ENCODE results near the gene FIGN. TPM values are rescaled to one million over a fixed set of nuclear protein-coding genes. Genes with fewer than 3 reads are reported as not detected.

Gene FIGN
- total RNA-seq, 1 donor from 2014 or later, result 1.0 TPM

GRCh38 chr2:163697429-163697828 lies 38.4 kb downstream of the FIGN start:
- H3K4me1 ChIP-seq (ENCODE audit: control insufficient read depth in 3 of 3, insufficient read depth in 3 of 3, low read length in 3 of 3), result peaks cover 0 to 9% (median 0%) of the 10 kb centered on the region in 3 donors
- no peaks in the 10 kb centered on the region for H3K9me3 ChIP-seq (ENCODE audit: control insufficient read depth in 3 of 3, low read length in 3 of 3)
- no peaks in the 10 kb centered on the region for H3K27me3 ChIP-seq (ENCODE audit: control insufficient read depth in 3 of 3, insufficient read depth in 3 of 3, low read length in 3 of 3)
- no peak overlapping the region for H3K27ac ChIP-seq (ENCODE audit: low read depth, low read length)
- H3K4me3 ChIP-seq (ENCODE audit: low read length in 3 of 3), result no peak overlapping the region
- H3K9ac ChIP-seq (ENCODE audit: low read depth in 1 of 3, low read length in 3 of 3), result no peak overlapping the region
- no peaks in the 10 kb centered on the region for H3K36me3 ChIP-seq (ENCODE audit: control insufficient read depth in 3 of 3, insufficient read depth in 3 of 3, low read length in 3 of 3)

DNA sequence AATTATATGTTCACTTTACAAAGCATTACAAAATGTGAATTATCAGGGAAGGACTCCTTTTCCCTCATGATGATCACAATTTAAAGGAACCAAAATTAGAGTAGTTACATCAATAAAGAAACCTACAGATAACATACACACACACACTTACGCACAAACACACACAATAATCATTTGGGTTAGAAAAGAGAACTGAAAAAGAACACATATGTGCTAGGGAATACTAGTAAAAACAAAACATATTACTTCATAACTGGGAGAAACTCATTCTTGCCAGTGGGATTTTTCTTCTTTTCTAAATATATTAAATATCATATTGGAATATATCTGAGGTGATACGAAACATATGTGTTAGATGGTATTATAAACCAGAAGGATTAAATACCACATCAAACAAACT lies 42.3 kb downstream of the FIGN start:
- H3K4me1 ChIP-seq (ENCODE audit: control insufficient read depth in 3 of 3, insufficient read depth in 3 of 3, low read length in 3 of 3), result peaks cover 0 to 9% (median 5%) of the 10 kb centered on the region in 3 donors
- no peak overlapping the region for H3K27ac ChIP-seq (ENCODE audit: low read depth, low read length)
- H3K9ac ChIP-seq (ENCODE audit: low read depth in 1 of 3, low read length in 3 of 3), result no peak overlapping the region
- H3K27me3 ChIP-seq (ENCODE audit: control insufficient read depth in 3 of 3, insufficient read depth in 3 of 3, low read length in 3 of 3), result no peaks in the 10 kb centered on the region
- H3K36me3 ChIP-seq (ENCODE audit: control insufficient read depth in 3 of 3, insufficient read depth in 3 of 3, low read length in 3 of 3), result no peaks in the 10 kb centered on the region
- no peak overlapping the region for H3K4me3 ChIP-seq (ENCODE audit: low read length in 3 of 3)
- no peaks in the 10 kb centered on the region for H3K9me3 ChIP-seq (ENCODE audit: control insufficient read depth in 3 of 3, low read length in 3 of 3)

- peaks cover 0 to 9% (median 5%) of the 10 kb centered on the region in 3 donors for H3K4me1 ChIP-seq (ENCODE audit: control insufficient read depth in 3 of 3, insufficient read depth in 3 of 3, low read length in 3 of 3)
- no peaks in the 10 kb centered on the region for H3K9me3 ChIP-seq (ENCODE audit: control insufficient read depth in 3 of 3, low read length in 3 of 3)
- no peak overlapping the region for H3K9ac ChIP-seq (ENCODE audit: low read depth in 1 of 3, low read length in 3 of 3)
- H3K27me3 ChIP-seq (ENCODE audit: control insufficient read depth in 3 of 3, insufficient read depth in 3 of 3, low read length in 3 of 3), result no peaks in the 10 kb centered on the region
- no peak overlapping the region for H3K27ac ChIP-seq (ENCODE audit: low read depth, low read length)
- H3K36me3 ChIP-seq (ENCODE audit: control insufficient read depth in 3 of 3, insufficient read depth in 3 of 3, low read length in 3 of 3), result no peaks in the 10 kb centered on the region
- no peak overlapping the region for H3K4me3 ChIP-seq (ENCODE audit: low read length in 3 of 3)
Measured at GRCh38 chr2:163692611-163693482, 43.0 kb downstream of the FIGN start.

GRCh38 chr2:163692081-163692480 lies 43.7 kb downstream of the FIGN start:
- Histone ChIP-seq H3K4me1 (ENCODE audit: control insufficient read depth in 3 of 3, insufficient read depth in 3 of 3, low read length in 3 of 3) (peaks cover 0 to 9% (median 5%) of the 10 kb centered on the region in 3 donors), H3K27ac (ENCODE audit: low read depth, low read length) (no peak overlapping the region), H3K4me3 (ENCODE audit: low read length in 3 of 3) (no peak overlapping the region), H3K36me3 (ENCODE audit: control insufficient read depth in 3 of 3, insufficient read depth in 3 of 3, low read length in 3 of 3) (no peaks in the 10 kb centered on the region), H3K9me3 (ENCODE audit: control insufficient read depth in 3 of 3, low read length in 3 of 3) (no peaks in the 10 kb centered on the region), H3K9ac (ENCODE audit: low read depth in 1 of 3, low read length in 3 of 3) (no peak overlapping the region), H3K27me3 (ENCODE audit: control insufficient read depth in 3 of 3, insufficient read depth in 3 of 3, low read length in 3 of 3) (no peaks in the 10 kb centered on the region)

DNA sequence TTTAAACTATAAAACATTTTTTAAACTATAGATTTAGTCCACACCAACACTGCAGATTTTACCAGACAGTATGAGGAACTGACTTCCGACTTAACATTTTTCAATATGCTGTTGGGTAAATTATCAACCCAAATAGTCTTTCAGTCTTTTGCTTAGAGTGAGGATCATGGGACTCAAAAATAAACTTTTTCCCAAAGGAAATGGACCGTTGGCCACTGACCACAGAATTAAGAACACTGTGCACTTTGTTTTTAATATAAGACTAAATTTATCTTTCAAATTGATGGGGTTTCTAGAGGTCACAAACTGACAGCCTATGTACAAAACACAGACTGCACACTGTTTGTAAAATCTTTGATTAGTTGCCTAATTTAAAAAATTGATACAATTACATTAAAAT lies 44.9 kb downstream of the FIGN start:
- Histone ChIP-seq H3K27me3 (ENCODE audit: control insufficient read depth in 3 of 3, insufficient read depth in 3 of 3, low read length in 3 of 3) (no peaks in the 10 kb centered on the region), H3K9ac (ENCODE audit: low read depth in 1 of 3, low read length in 3 of 3) (no peak overlapping the region), H3K9me3 (ENCODE audit: control insufficient read depth in 3 of 3, low read length in 3 of 3) (no peaks in the 10 kb centered on the region), H3K4me3 (ENCODE audit: low read length in 3 of 3) (no peak overlapping the region), H3K4me1 (ENCODE audit: control insufficient read depth in 3 of 3, insufficient read depth in 3 of 3, low read length in 3 of 3) (peaks cover 0 to 9% (median 5%) of the 10 kb centered on the region in 3 donors), H3K36me3 (ENCODE audit: control insufficient read depth in 3 of 3, insufficient read depth in 3 of 3, low read length in 3 of 3) (no peaks in the 10 kb centered on the region), H3K27ac (ENCODE audit: low read depth, low read length) (no peak overlapping the region)

- Histone ChIP-seq H3K27me3 (ENCODE audit: control insufficient read depth in 3 of 3, insufficient read depth in 3 of 3, low read length in 3 of 3) (no peaks in the 10 kb centered on the region), H3K9me3 (ENCODE audit: control insufficient read depth in 3 of 3, low read length in 3 of 3) (no peaks in the 10 kb centered on the region), H3K9ac (ENCODE audit: low read depth in 1 of 3, low read length in 3 of 3) (no peak overlapping the region), H3K4me3 (ENCODE audit: low read length in 3 of 3) (no peak overlapping the region), H3K36me3 (ENCODE audit: control insufficient read depth in 3 of 3, insufficient read depth in 3 of 3, low read length in 3 of 3) (no peaks in the 10 kb centered on the region), H3K4me1 (ENCODE audit: control insufficient read depth in 3 of 3, insufficient read depth in 3 of 3, low read length in 3 of 3) (peaks cover 0 to 9% (median 5%) of the 10 kb centered on the region in 3 donors), H3K27ac (ENCODE audit: low read depth, low read length) (no peak overlapping the region)
Measured at GRCh38 chr2:163687217-163687616, 48.6 kb downstream of the FIGN start.

DNA sequence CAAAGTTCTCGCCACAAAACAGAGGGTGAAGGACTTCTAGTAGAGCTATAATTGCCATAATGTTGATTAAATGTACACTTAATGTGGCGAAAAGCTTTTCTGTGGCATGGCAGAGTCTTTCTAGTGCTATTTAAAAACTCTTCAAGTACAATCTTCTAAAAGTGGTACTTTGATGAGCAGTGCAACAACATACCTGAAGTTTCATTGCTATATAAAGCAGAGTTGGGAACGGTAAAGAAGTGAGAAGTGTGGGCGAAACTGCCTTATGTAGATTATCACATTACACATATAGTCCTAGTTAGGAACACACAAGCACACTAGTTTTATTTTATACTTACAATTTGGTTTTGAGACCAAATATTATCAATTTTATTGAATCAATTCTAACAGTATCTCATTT lies 49.5 kb downstream of the FIGN start:
- Histone ChIP-seq H3K27ac (ENCODE audit: low read depth, low read length) (no peak overlapping the region), H3K36me3 (ENCODE audit: control insufficient read depth in 3 of 3, insufficient read depth in 3 of 3, low read length in 3 of 3) (no peaks in the 10 kb centered on the region), H3K9me3 (ENCODE audit: control insufficient read depth in 3 of 3, low read length in 3 of 3) (no peaks in the 10 kb centered on the region), H3K4me3 (ENCODE audit: low read length in 3 of 3) (no peak overlapping the region), H3K9ac (ENCODE audit: low read depth in 1 of 3, low read length in 3 of 3) (no peak overlapping the region), H3K4me1 (ENCODE audit: control insufficient read depth in 3 of 3, insufficient read depth in 3 of 3, low read length in 3 of 3) (peaks cover 0 to 5% (median 1%) of the 10 kb centered on the region in 3 donors), H3K27me3 (ENCODE audit: control insufficient read depth in 3 of 3, insufficient read depth in 3 of 3, low read length in 3 of 3) (no peaks in the 10 kb centered on the region)

- Histone ChIP-seq H3K4me3 (ENCODE audit: low read length in 3 of 3) (no peak overlapping the region), H3K27me3 (ENCODE audit: control insufficient read depth in 3 of 3, insufficient read depth in 3 of 3, low read length in 3 of 3) (no peaks in the 10 kb centered on the region), H3K9me3 (ENCODE audit: control insufficient read depth in 3 of 3, low read length in 3 of 3) (no peaks in the 10 kb centered on the region), H3K27ac (ENCODE audit: low read depth, low read length) (no peak overlapping the region), H3K4me1 (ENCODE audit: control insufficient read depth in 3 of 3, insufficient read depth in 3 of 3, low read length in 3 of 3) (no peaks in the 10 kb centered on the region), H3K9ac (ENCODE audit: low read depth in 1 of 3, low read length in 3 of 3) (no peak overlapping the region), H3K36me3 (ENCODE audit: control insufficient read depth in 3 of 3, insufficient read depth in 3 of 3, low read length in 3 of 3) (no peaks in the 10 kb centered on the region)
Measured at GRCh38 chr2:163682695-163683094, 53.1 kb downstream of the FIGN start.

DNA sequence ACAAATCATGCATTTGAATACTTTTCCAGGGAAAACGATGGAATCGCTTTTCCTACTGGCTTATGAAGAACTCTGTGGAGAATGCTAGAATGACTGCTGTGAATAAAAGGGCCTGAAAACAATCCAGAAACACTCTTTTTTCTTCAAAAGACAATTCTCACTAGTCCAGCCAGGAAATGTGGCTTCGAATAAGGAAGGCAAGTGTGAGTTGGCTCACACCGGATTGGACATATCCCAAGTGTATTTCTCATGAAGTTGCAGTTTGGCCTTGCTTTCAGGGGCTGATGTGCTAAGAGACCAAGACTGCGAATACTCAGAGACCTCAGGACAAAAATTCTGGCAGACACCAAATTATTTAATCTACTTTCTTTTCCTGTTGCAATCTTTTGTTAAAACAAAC lies 54.1 kb downstream of the FIGN start:
- Histone ChIP-seq H3K9me3 (ENCODE audit: control insufficient read depth in 3 of 3, low read length in 3 of 3) (no peaks in the 10 kb centered on the region), H3K27ac (ENCODE audit: low read depth, low read length) (no peak overlapping the region)

DNA sequence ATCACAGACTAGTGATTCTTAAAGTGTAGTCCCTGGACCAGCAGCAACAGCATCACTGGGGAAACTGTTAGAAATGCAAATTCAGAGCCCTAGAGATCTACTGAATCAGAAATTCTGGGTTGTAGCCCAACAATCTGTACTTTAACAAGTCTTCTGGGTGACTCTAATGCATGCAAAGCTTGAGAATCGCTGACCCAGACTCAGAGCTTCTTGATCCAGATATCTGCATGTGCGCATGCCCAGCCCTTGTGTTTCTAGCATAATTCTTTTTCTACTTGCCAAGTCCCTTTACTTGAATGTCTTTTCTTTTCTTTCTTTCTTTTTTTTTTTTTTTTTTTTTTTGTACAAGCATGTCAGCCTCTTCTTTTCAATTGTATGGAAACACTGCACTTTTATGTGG lies 60.4 kb downstream of the FIGN start:
- Histone ChIP-seq H3K4me1 (ENCODE audit: control insufficient read depth in 3 of 3, insufficient read depth in 3 of 3, low read length in 3 of 3) (no peaks in the 10 kb centered on the region), H3K27ac (ENCODE audit: low read depth, low read length) (no peak overlapping the region), H3K27me3 (ENCODE audit: control insufficient read depth in 3 of 3, insufficient read depth in 3 of 3, low read length in 3 of 3) (no peaks in the 10 kb centered on the region)

More for the DNA sequence above, 54.1 kb downstream of the FIGN start:
- no peak overlapping the region for H3K9ac ChIP-seq (ENCODE audit: low read depth in 1 of 3, low read length in 3 of 3)
- H3K4me1 ChIP-seq (ENCODE audit: control insufficient read depth in 3 of 3, insufficient read depth in 3 of 3, low read length in 3 of 3), result no peaks in the 10 kb centered on the region
- no peaks in the 10 kb centered on the region for H3K27me3 ChIP-seq (ENCODE audit: control insufficient read depth in 3 of 3, insufficient read depth in 3 of 3, low read length in 3 of 3)
- no peaks in the 10 kb centered on the region for H3K36me3 ChIP-seq (ENCODE audit: control insufficient read depth in 3 of 3, insufficient read depth in 3 of 3, low read length in 3 of 3)
- H3K4me3 ChIP-seq (ENCODE audit: low read length in 3 of 3), result no peak overlapping the region

More for the DNA sequence above, 60.4 kb downstream of the FIGN start:
- no peaks in the 10 kb centered on the region for H3K9me3 ChIP-seq (ENCODE audit: control insufficient read depth in 3 of 3, low read length in 3 of 3)
- H3K4me3 ChIP-seq (ENCODE audit: low read length in 3 of 3), result no peak overlapping the region
- no peak overlapping the region for H3K9ac ChIP-seq (ENCODE audit: low read depth in 1 of 3, low read length in 3 of 3)
- no peaks in the 10 kb centered on the region for H3K36me3 ChIP-seq (ENCODE audit: control insufficient read depth in 3 of 3, insufficient read depth in 3 of 3, low read length in 3 of 3)
